GM12865 (cell line): Measurements from ENCODE around the gene OR52B6.
"Not testable (repeated sequence)": the region's sequence is repeated elsewhere in the genome, so short reads cannot be mapped to it uniquely, and the experiment has no call there.

Experiments
- DNase-seq: peaks from one replicate; pipeline ENCODE4 v3.0.0; 2010; ENCODE audit warnings: low read depth
- H3K4me3 ChIP-seq: 2 replicates; pipeline ENCODE4 v1.5.1; 2011; ENCODE audit warnings: mild to moderate bottlenecking, low read depth, low read length, control low read depth
- CTCF ChIP-seq: IDR thresholded peaks from 2 replicates; pipeline ENCODE4 v1.5.1; 2011; ENCODE audit warnings: low read length, control low read depth, low read depth, inconsistent platforms; ENCODE audit not compliant: insufficient read depth; ENCODE audit errors: missing control alignments

The OR52B6 gene

GRCh38 chr11:5593146-5593545, 12.5 kb downstream of the OR52B6 start:
- DNase-seq = no peak
- H3K4me3 ChIP-seq = no peak overlapping the region
- TF ChIP-seq CTCF = no peak

- peak within 1 kb of the TSS; percentile 72 for H3K4me3 ChIP-seq
- DNase-seq = peak; percentile 56
Observed at GRCh38 chr11:5596607-5597201, 16.0 kb downstream of the OR52B6 start, which contains the start of gene TRIM6. Gene TRIM6, plus strand, starts transcription at chr11:5596637. Its CDS starts 261 bp downstream, at chr11:5596898.

GRCh38 chr11:5597953-5598352, 17.3 kb downstream of the OR52B6 start:
- no peak overlapping the region for H3K4me3 ChIP-seq
- no peak for DNase-seq
- no peak for TF ChIP-seq CTCF

More at GRCh38 chr11:5596607-5597201, 16.0 kb downstream of the OR52B6 start, which contains the start of gene TRIM6:
- no peak for TF ChIP-seq CTCF

- H3K4me3 ChIP-seq = no peak overlapping the region
- peak; percentile 89 for TF ChIP-seq CTCF
- peak; percentile 91 for DNase-seq
Observed at GRCh38 chr11:5600374-5600851, 19.7 kb downstream of the OR52B6 start.

- not testable (repeated sequence) for H3K4me3 ChIP-seq, DNase-seq
Observed at GRCh38 chr11:5602791-5603190, 22.1 kb downstream of the OR52B6 start.

GRCh38 chr11:5603326-5603725, 22.6 kb downstream of the OR52B6 start:
- TF ChIP-seq CTCF = no peak
- no peak for DNase-seq
- no peak overlapping the region for H3K4me3 ChIP-seq

- TF ChIP-seq CTCF = no peak
- DNase-seq = no peak
Observed at GRCh38 chr11:5604896-5605295, 24.2 kb downstream of the OR52B6 start.

More at GRCh38 chr11:5604896-5605295, 24.2 kb downstream of the OR52B6 start:
- H3K4me3 ChIP-seq = no peak overlapping the region
